Mesenchymal stem cell (in vitro differentiated cells and primary cell): ENCODE results near the gene GSTO1.

Experiments used
- DNase-seq: peaks from one replicate; pipeline ENCODE4 v3.0.0-alpha.2; 2013
- H2AFZ ChIP-seq: one replicate; pipeline ENCODE4 v1.6.1; 2013; ENCODE audit warnings: low read depth, mild to moderate bottlenecking, control low read depth, inconsistent platforms, low read length, moderate library complexity
- H2AK5ac ChIP-seq: 2 replicates; pipeline ENCODE4 v1.6.1; 2013; ENCODE audit warnings: low read length, moderate library complexity, mild to moderate bottlenecking, inconsistent platforms; ENCODE audit not compliant: severe bottlenecking
- H2BK120ac ChIP-seq: one replicate; pipeline ENCODE4 v1.6.1; 2013; ENCODE audit warnings: low read depth, mild to moderate bottlenecking, inconsistent platforms, low read length, moderate library complexity
- H2BK12ac ChIP-seq, 2 experiments: one replicate each; pipeline ENCODE4 v1.6.1; 2013; ENCODE audit warnings: inconsistent platforms in 2 of 2, low read length in 2 of 2, mild to moderate bottlenecking in 2 of 2, moderate library complexity in 2 of 2, control low read depth in 1 of 2
- H2BK15ac ChIP-seq: one replicate; pipeline ENCODE4 v1.6.1; 2013; ENCODE audit warnings: mild to moderate bottlenecking, low read depth, inconsistent platforms; ENCODE audit not compliant: poor library complexity, severe bottlenecking
- H2BK5ac ChIP-seq: 2 replicates; pipeline ENCODE4 v1.6.1; 2013; ENCODE audit warnings: low read depth, mild to moderate bottlenecking, low read length, control low read depth, inconsistent platforms; ENCODE audit not compliant: poor library complexity, severe bottlenecking
- H3K14ac ChIP-seq, 2 experiments: one replicate each; pipeline ENCODE4 v1.6.1; 2013; ENCODE audit warnings: inconsistent platforms in 2 of 2, low read length in 2 of 2, control low read depth in 1 of 2, mild to moderate bottlenecking in 1 of 2, moderate library complexity in 1 of 2
- H3K18ac ChIP-seq, 2 experiments: one replicate each; pipeline ENCODE4 v1.6.1; 2013; ENCODE audit warnings: inconsistent platforms in 2 of 2, low read length in 2 of 2, control low read depth in 1 of 2, low read depth in 1 of 2, mild to moderate bottlenecking in 1 of 2
- H3K23ac ChIP-seq, 2 experiments: one replicate each; pipeline ENCODE4 v1.6.1; 2013; ENCODE audit warnings: inconsistent platforms in 2 of 2, low read length in 2 of 2, mild to moderate bottlenecking in 2 of 2, moderate library complexity in 2 of 2, control low read depth in 1 of 2
- H3K27ac ChIP-seq: 2 replicates; pipeline ENCODE4 v1.5.1; 2013; ENCODE audit warnings: mild to moderate bottlenecking, moderate library complexity, low read length, control low read depth, inconsistent platforms; ENCODE audit not compliant: poor library complexity, severe bottlenecking
- H3K27me3 ChIP-seq, 2 experiments: 2 replicates each; pipeline versions ENCODE4 v1.6.1 to v1.7.0; 2013; ENCODE audit warnings: low read length in 2 of 2, mild to moderate bottlenecking in 2 of 2, moderate library complexity in 2 of 2, control low read depth in 1 of 2, inconsistent platforms in 1 of 2; ENCODE audit not compliant: control insufficient read depth in 1 of 2, insufficient read depth in 1 of 2
- H3K36me3 ChIP-seq, 2 experiments: 2 replicates each; pipeline versions ENCODE4 v1.6.1 to v1.7.0; 2013; ENCODE audit warnings: low read length in 2 of 2, control low read depth in 1 of 2, inconsistent platforms in 1 of 2, low read depth in 1 of 2, mild to moderate bottlenecking in 1 of 2; ENCODE audit not compliant: insufficient read depth in 2 of 2, control insufficient read depth in 1 of 2
- H3K4ac ChIP-seq, 2 experiments: one replicate each; pipeline ENCODE4 v1.6.1; 2013; ENCODE audit warnings: inconsistent platforms in 2 of 2, low read length in 2 of 2, mild to moderate bottlenecking in 2 of 2, moderate library complexity in 2 of 2, control low read depth in 1 of 2, low read depth in 1 of 2
- H3K4me1 ChIP-seq: 2 replicates; pipeline ENCODE4 v1.6.1; 2013; ENCODE audit warnings: low read depth, low read length, control low read depth; ENCODE audit not compliant: control insufficient read depth, insufficient read depth
- H3K4me2 ChIP-seq: 2 replicates; pipeline ENCODE4 v1.6.1; 2013; ENCODE audit warnings: low read length, mild to moderate bottlenecking, inconsistent platforms; ENCODE audit not compliant: poor library complexity, severe bottlenecking
- H3K4me3 ChIP-seq, 2 experiments: 2 replicates each; pipeline versions ENCODE4 v1.5.1 to v1.7.0; 2013; ENCODE audit warnings: low read length in 2 of 2, mild to moderate bottlenecking in 2 of 2, control low read depth in 1 of 2, low read depth in 1 of 2; ENCODE audit not compliant: insufficient read depth in 1 of 2
- H3K79me1 ChIP-seq: replicated peaks from 2 replicates; pipeline ENCODE4 v1.6.1; 2013; ENCODE audit warnings: mild to moderate bottlenecking, control low read depth, low read length, inconsistent platforms; ENCODE audit not compliant: poor library complexity, severe bottlenecking
- H3K9ac ChIP-seq: 2 replicates; pipeline ENCODE4 v1.7.0; 2013; ENCODE audit warnings: mild to moderate bottlenecking, low read length, moderate library complexity
- H3K9me3 ChIP-seq: 2 replicates; pipeline ENCODE4 v1.7.0; 2013; ENCODE audit warnings: mild to moderate bottlenecking, low read length; ENCODE audit not compliant: control insufficient read depth
- H4K8ac ChIP-seq: one replicate; pipeline ENCODE4 v1.6.1; 2013; ENCODE audit warnings: inconsistent platforms, mild to moderate bottlenecking, low read length, moderate library complexity
- H4K91ac ChIP-seq: one replicate; pipeline ENCODE4 v1.6.1; 2013; ENCODE audit warnings: mild to moderate bottlenecking, low read length, inconsistent platforms
- WGBS: methylation state at CpG from one replicate; pipeline ENCODE4 v1.1.7; 2013; ENCODE audit warnings: mixed read lengths; 5-methylcytosine and 5-hydroxymethylcytosine counted together

Gene GSTO1

DNA sequence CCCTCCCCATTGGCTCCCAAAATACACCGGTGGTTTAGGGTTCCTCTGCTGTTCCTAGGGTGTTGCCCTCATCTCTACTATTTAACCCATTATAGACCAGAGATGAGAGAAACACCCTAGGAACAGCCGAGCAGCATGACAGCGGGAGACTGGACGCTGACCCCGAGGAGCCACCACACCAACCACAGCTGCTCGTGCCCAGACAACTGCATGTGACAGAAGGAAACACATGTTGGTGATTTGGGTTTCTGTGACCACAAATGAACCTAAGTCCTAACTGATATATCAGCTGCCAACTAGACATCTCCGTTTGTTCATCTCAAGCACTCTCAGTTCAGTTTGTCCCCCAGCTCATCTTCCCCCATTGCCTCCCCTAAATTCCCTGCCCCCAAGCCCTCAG is 35.9 kb upstream of the GSTO1 start:
- no peak overlapping the region for H3K14ac ChIP-seq
- DNase-seq: no peak
- no peaks in the 10 kb centered on the region for H3K36me3 ChIP-seq
- H3K9me3 ChIP-seq: no peaks in the 10 kb centered on the region
- H3K4ac ChIP-seq: no peak overlapping the region
- no peak overlapping the region for H3K27ac ChIP-seq
- H3K23ac ChIP-seq: no peak overlapping the region
- H3K27me3 ChIP-seq: peaks cover 12 to 51% of the 10 kb centered on the region in 2 experiments
- no peak overlapping the region for H3K4me2 ChIP-seq
- no peak overlapping the region for H2BK12ac ChIP-seq
- H2BK5ac ChIP-seq: no peak overlapping the region
- no peaks in the 10 kb centered on the region for H3K79me1 ChIP-seq
- H3K4me3 ChIP-seq: no peak overlapping the region
- H3K18ac ChIP-seq: no peak overlapping the region
- H2BK120ac ChIP-seq: no peak overlapping the region
- H2AK5ac ChIP-seq: no peak overlapping the region
- H2BK15ac ChIP-seq: no peak overlapping the region
- H2AFZ ChIP-seq: no peak overlapping the region
- H4K91ac ChIP-seq: no peak overlapping the region
- H4K8ac ChIP-seq: no peak overlapping the region
- H3K9ac ChIP-seq: no peak overlapping the region
- no peaks in the 10 kb centered on the region for H3K4me1 ChIP-seq
- 80% methylated on average over 7 of the region's 7 CpGs for WGBS

DNA sequence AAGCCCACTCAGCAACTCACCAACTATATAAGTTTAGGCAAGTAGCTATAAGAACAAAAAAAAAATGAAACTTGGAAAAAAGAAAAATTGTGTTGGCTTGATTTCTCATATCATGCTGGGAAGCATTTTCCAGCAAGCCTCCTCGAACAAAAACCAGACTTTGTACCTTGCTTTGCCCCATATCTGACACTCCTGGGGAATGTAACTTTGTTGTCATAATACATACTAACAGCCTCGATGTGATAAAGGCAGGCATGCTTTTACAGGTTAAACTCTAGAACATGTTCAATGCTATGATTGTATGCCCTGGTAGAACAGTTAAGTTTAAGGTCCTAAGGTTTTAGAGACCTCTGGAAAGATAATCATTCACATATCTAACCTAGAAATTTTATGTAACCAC is 34.2 kb upstream of the GSTO1 start:
- no peak overlapping the region for H2BK120ac ChIP-seq
- no peak overlapping the region for H3K4me3 ChIP-seq
- H3K14ac ChIP-seq: no peak overlapping the region
- WGBS: 85% methylated on average over 1 of the region's 2 CpGs
- H2BK15ac ChIP-seq: no peak overlapping the region
- no peak overlapping the region for H3K18ac ChIP-seq
- no peak overlapping the region for H2AK5ac ChIP-seq
- no peak overlapping the region for H3K23ac ChIP-seq
- no peak overlapping the region for H3K4me2 ChIP-seq
- no peak for DNase-seq
- H3K27me3 ChIP-seq: peaks cover 12 to 46% of the 10 kb centered on the region in 2 experiments
- no peak overlapping the region for H2BK12ac ChIP-seq
- H4K91ac ChIP-seq: no peak overlapping the region
- H3K4me1 ChIP-seq: no peaks in the 10 kb centered on the region
- H3K36me3 ChIP-seq: no peaks in the 10 kb centered on the region
- no peaks in the 10 kb centered on the region for H3K79me1 ChIP-seq
- H3K9ac ChIP-seq: no peak overlapping the region
- no peak overlapping the region for H2BK5ac ChIP-seq
- no peak overlapping the region for H2AFZ ChIP-seq
- H3K27ac ChIP-seq: no peak overlapping the region
- H4K8ac ChIP-seq: no peak overlapping the region
- no peaks in the 10 kb centered on the region for H3K9me3 ChIP-seq
- H3K4ac ChIP-seq: no peak overlapping the region

DNA sequence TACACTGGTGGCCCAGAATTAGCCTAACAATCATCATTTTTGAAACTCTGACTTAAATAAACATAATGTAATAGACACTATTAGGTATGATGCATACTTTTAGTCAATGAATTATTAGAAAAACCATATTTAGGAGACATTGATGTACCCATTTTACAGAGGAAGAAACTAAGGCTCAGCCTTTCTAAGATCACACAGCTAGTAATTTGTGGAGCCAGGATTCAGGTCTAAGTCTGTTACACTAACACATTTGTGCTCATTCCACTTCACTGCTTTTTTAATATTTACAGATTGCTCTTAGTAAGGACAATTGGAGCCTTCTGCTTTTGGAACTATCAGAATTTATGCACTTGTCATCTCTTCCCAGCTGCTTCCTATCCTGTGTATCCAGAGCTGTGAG is 31.4 kb upstream of the GSTO1 start:
- H3K79me1 ChIP-seq: no peaks in the 10 kb centered on the region
- H3K27ac ChIP-seq: no peak overlapping the region
- no peak overlapping the region for H3K14ac ChIP-seq
- no peaks in the 10 kb centered on the region for H3K9me3 ChIP-seq
- H4K8ac ChIP-seq: no peak overlapping the region
- H3K36me3 ChIP-seq: no peaks in the 10 kb centered on the region
- no peak overlapping the region for H2AK5ac ChIP-seq
- H2BK15ac ChIP-seq: no peak overlapping the region
- no peak overlapping the region for H3K4me2 ChIP-seq
- no peak overlapping the region for H3K18ac ChIP-seq
- no peak overlapping the region for H2BK12ac ChIP-seq
- no peak overlapping the region for H3K4me3 ChIP-seq
- no peak overlapping the region for H3K9ac ChIP-seq
- no peaks in the 10 kb centered on the region for H3K4me1 ChIP-seq
- H2BK5ac ChIP-seq: no peak overlapping the region
- no peak overlapping the region for H3K23ac ChIP-seq
- no peak overlapping the region for H4K91ac ChIP-seq
- H3K27me3 ChIP-seq: peaks cover 0 to 25% of the 10 kb centered on the region in 2 experiments
- H3K4ac ChIP-seq: no peak overlapping the region
- no peak overlapping the region for H2BK120ac ChIP-seq
- H2AFZ ChIP-seq: no peak overlapping the region
- DNase-seq: no peak

DNA sequence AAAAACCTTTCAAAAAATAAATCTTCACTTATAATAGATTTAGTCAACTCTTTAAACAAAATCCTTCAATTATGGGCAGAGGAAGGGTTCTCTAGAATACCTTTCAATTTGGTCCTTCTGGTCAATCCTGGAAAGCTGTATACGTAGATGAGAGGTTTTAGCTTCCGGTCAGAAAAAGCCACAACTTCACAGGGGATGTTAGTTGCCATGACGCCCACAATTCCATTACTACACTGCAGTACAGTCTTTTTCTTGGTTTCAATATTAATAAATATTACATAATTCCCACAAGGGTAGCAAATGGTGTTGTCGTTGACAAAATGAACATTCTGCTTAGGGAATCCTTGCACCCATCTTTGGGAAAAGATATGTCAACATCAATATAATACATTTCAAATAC is 24.2 kb upstream of the GSTO1 start:
- no peaks in the 10 kb centered on the region for H3K36me3 ChIP-seq
- H2BK5ac ChIP-seq: no peak overlapping the region
- 93% methylated on average over 3 of the region's 4 CpGs for WGBS
- no peak for DNase-seq
- no peak overlapping the region for H3K4ac ChIP-seq
- no peak overlapping the region for H2AFZ ChIP-seq
- H3K18ac ChIP-seq: no peak overlapping the region
- no peak overlapping the region for H3K4me3 ChIP-seq
- no peak overlapping the region for H4K8ac ChIP-seq
- no peaks in the 10 kb centered on the region for H3K27me3 ChIP-seq
- H2AK5ac ChIP-seq: no peak overlapping the region
- peaks cover 7% of the 10 kb centered on the region for H3K4me1 ChIP-seq
- H3K9ac ChIP-seq: no peak overlapping the region
- H2BK15ac ChIP-seq: no peak overlapping the region
- H3K79me1 ChIP-seq: no peaks in the 10 kb centered on the region
- no peak overlapping the region for H2BK120ac ChIP-seq
- H4K91ac ChIP-seq: no peak overlapping the region
- H3K9me3 ChIP-seq: peaks cover 8% of the 10 kb centered on the region
- no peak overlapping the region for H2BK12ac ChIP-seq
- H3K14ac ChIP-seq: no peak overlapping the region
- no peak overlapping the region for H3K27ac ChIP-seq
- no peak overlapping the region for H3K23ac ChIP-seq
- no peak overlapping the region for H3K4me2 ChIP-seq
